GM12874 (cell line): ENCODE results near the gene CBLIF.

ENCODE experiments used
- CTCF ChIP-seq: IDR thresholded peaks from 2 replicates; pipeline ENCODE4 v1.5.1; 2011; ENCODE audit warnings: low read depth, mild to moderate bottlenecking, control low read depth, low read length, moderate library complexity; ENCODE audit not compliant: insufficient read depth

CBLIF gene

GRCh38 chr11:59842316-59842715, 3.0 kb downstream of the CBLIF start:
- no peak for TF ChIP-seq CTCF

- TF ChIP-seq CTCF, result no peak
Measured at GRCh38 chr11:59841514-59841913, 3.8 kb downstream of the CBLIF start.

- TF ChIP-seq CTCF, result no peak
Measured at GRCh38 chr11:59839615-59840014, 5.7 kb downstream of the CBLIF start.

GRCh38 chr11:59833602-59834001, 11.7 kb downstream of the CBLIF start:
- TF ChIP-seq CTCF, result no peak

GRCh38 chr11:59829358-59829757, 15.9 kb downstream of the CBLIF start:
- TF ChIP-seq CTCF, result no peak

- TF ChIP-seq CTCF, result peak; percentile 55; the same call in 1 of the 2 replicates
Measured at GRCh38 chr11:59822989-59823566, 22.2 kb downstream of the CBLIF start.

GRCh38 chr11:59818572-59818971, 26.7 kb downstream of the CBLIF start:
- no peak for TF ChIP-seq CTCF
